PFSK-1 (cell line): ENCODE results near the gene SUMO4.

Experiments
- FOXP2 ChIP-seq: optimal IDR thresholded peaks from 2 replicates; pipeline ENCODE3; 2011; ENCODE audit warnings: borderline replicate concordance, control low read depth, inconsistent platforms; ENCODE audit not compliant: insufficient read depth; ENCODE audit errors: extremely low read length, extremely low read depth
- POLR2AphosphoS5 ChIP-seq: IDR thresholded peaks from 2 replicates; pipeline ENCODE4 v1.6.1; 2012; ENCODE audit warnings: low read depth, mild to moderate bottlenecking, control low read depth, low read length, moderate library complexity
- REST ChIP-seq, 2 experiments: IDR thresholded peaks; 2 replicates each; pipeline versions ENCODE4 v1.6.1 to v1.8.0; 2011 to 2012; ENCODE audit warnings: low read depth in 2 of 2, low read length in 2 of 2, control low read depth in 1 of 2, inconsistent platforms in 1 of 2, mild to moderate bottlenecking in 1 of 2, moderate library complexity in 1 of 2; ENCODE audit not compliant: insufficient read depth in 1 of 2
- SIN3A ChIP-seq: IDR thresholded peaks from 2 replicates; pipeline ENCODE4 v1.6.1; 2012; ENCODE audit warnings: mild to moderate bottlenecking, low read length, moderate library complexity, borderline replicate concordance; ENCODE audit not compliant: insufficient read depth
- TAF1 ChIP-seq: IDR thresholded peaks from 2 replicates; pipeline ENCODE4 v1.6.1; 2012; ENCODE audit warnings: low read length, control low read depth, borderline replicate concordance; ENCODE audit not compliant: insufficient read depth

The SUMO4 gene

GRCh38 chr6:149433405-149433804 lies 33.3 kb downstream of the SUMO4 start:
- no peak for TF ChIP-seq REST (IDR thresholded peaks at IDR 0.05; ENCODE audit: insufficient read depth in 1 of 2, low read depth in 2 of 2, low read length in 2 of 2)
- TF ChIP-seq TAF1: no peak
- no peak for TF ChIP-seq SIN3A
- TF ChIP-seq FOXP2: no peak
- no peak for TF ChIP-seq POLR2AphosphoS5

- no peak for TF ChIP-seq TAF1
- TF ChIP-seq REST (IDR thresholded peaks at IDR 0.05; ENCODE audit: insufficient read depth in 1 of 2, low read depth in 2 of 2, low read length in 2 of 2): no peak
These were observed 33.8 kb downstream of the SUMO4 start for GRCh38 chr6:149433881-149434280.

GRCh38 chr6:149435919-149436586 lies 36.0 kb downstream of the SUMO4 start:
- no peak for TF ChIP-seq TAF1
- TF ChIP-seq POLR2AphosphoS5: no peak
- TF ChIP-seq SIN3A: no peak

GRCh38 chr6:149436647-149437046 lies 36.6 kb downstream of the SUMO4 start:
- no peak for TF ChIP-seq POLR2AphosphoS5
- TF ChIP-seq SIN3A: no peak
- TF ChIP-seq TAF1: no peak
- TF ChIP-seq FOXP2: no peak
- TF ChIP-seq REST (IDR thresholded peaks at IDR 0.05; ENCODE audit: insufficient read depth in 1 of 2, low read depth in 2 of 2, low read length in 2 of 2): no peak

- TF ChIP-seq FOXP2 (no peak), TAF1 (no peak), POLR2AphosphoS5 (no peak), SIN3A (no peak), REST (IDR thresholded peaks at IDR 0.05; ENCODE audit: insufficient read depth in 1 of 2, low read depth in 2 of 2, low read length in 2 of 2) (no peak)
These were observed 37.1 kb downstream of the SUMO4 start for GRCh38 chr6:149437212-149437611.
